H1 (cell line): ENCODE data around the gene PLCB1.

ENCODE experiments used
- GTF2F1 ChIP-seq: IDR thresholded peaks from 2 replicates; pipeline ENCODE4 v1.6.1; 2012; ENCODE audit warnings: low read depth, low read length, improper control_type of control experiment, borderline replicate concordance
- HDAC2 ChIP-seq, 2 experiments: fragments of 300-600 bp in 1 of 2; sonication (generic) in 1 of 2; IDR thresholded peaks; 2 replicates each; pipeline ENCODE4 v1.6.1; 2011 to 2012; ENCODE audit warnings: low read depth in 2 of 2, low read length in 2 of 2, mild to moderate bottlenecking in 2 of 2, moderate library complexity in 2 of 2, borderline replicate concordance in 1 of 2, inconsistent platforms in 1 of 2
- KDM1A ChIP-seq: fragments of 200-600, 300-600 bp; sonication (generic); IDR thresholded peaks from 2 replicates; pipeline ENCODE4 v1.7.1; 2016; ENCODE audit warnings: mild to moderate bottlenecking, low read length, borderline replicate concordance
- POLR2A ChIP-seq, 2 experiments: IDR thresholded peaks; 1 replicate in 1 of 2; 2 replicates in 1 of 2; pipeline ENCODE4 v1.6.1; 2011; ENCODE audit warnings: low read depth in 2 of 2, low read length in 2 of 2, mild to moderate bottlenecking in 2 of 2; ENCODE audit errors: control extremely low read depth in 1 of 2
- SP2 ChIP-seq: IDR thresholded peaks from 2 replicates; pipeline ENCODE4 v1.6.1; 2012; ENCODE audit warnings: mild to moderate bottlenecking, low read length, inconsistent platforms
- TF ChIP-seq, protein P1 (sequence below), 3 experiments: IDR thresholded peaks; 1 replicate in 2 of 3; 2 replicates in 1 of 3; pipeline versions ENCODE4 v1.5.1 to v1.6.1; 2011; ENCODE audit warnings: low read length in 3 of 3, mild to moderate bottlenecking in 3 of 3, inconsistent platforms in 2 of 3, low read depth in 1 of 3, moderate library complexity in 1 of 3; ENCODE audit not compliant: insufficient read depth in 1 of 3; ENCODE audit errors: control extremely low read depth in 1 of 3

DNA sequence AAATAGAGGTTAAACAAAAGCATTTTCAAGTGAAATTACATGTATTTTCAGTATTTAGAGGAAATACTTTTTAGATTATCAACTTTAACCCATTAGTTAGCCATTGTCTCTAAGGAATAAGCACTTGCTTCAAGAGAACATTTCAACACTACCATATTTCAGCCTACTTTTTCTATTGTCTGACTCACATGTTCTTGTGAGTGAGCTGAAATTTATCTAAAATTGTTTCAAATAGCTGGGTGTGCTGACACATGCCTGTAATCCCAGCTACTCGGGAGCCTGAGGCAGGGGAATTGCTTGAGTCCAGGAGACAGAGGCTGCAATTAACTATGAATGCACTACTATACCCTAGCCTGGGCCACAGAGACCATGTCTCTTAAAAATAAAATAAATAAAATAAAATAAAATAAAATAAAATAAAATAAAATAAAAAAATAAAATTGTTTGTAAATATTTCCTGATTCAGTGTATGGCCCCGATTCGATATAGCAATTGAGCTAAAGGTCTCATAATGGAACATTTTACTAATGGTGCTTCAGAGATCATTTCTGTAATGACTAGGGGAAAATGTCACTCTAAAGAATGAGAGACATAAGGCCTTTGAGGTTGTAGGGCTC lies 612.3 kb downstream of the PLCB1 start:
- TF ChIP-seq HDAC2 (IDR thresholded peaks at IDR 0.05; ENCODE audit: borderline replicate concordance in 1 of 2, low read depth in 2 of 2, low read length in 2 of 2), result no peak
- TF ChIP-seq SP2, result no peak
- TF ChIP-seq KDM1A, result no peak
- TF ChIP-seq, protein P1, sequence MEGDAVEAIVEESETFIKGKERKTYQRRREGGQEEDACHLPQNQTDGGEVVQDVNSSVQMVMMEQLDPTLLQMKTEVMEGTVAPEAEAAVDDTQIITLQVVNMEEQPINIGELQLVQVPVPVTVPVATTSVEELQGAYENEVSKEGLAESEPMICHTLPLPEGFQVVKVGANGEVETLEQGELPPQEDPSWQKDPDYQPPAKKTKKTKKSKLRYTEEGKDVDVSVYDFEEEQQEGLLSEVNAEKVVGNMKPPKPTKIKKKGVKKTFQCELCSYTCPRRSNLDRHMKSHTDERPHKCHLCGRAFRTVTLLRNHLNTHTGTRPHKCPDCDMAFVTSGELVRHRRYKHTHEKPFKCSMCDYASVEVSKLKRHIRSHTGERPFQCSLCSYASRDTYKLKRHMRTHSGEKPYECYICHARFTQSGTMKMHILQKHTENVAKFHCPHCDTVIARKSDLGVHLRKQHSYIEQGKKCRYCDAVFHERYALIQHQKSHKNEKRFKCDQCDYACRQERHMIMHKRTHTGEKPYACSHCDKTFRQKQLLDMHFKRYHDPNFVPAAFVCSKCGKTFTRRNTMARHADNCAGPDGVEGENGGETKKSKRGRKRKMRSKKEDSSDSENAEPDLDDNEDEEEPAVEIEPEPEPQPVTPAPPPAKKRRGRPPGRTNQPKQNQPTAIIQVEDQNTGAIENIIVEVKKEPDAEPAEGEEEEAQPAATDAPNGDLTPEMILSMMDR (IDR thresholded peaks at IDR 0.05; ENCODE audit: control extremely low read depth in 1 of 3, insufficient read depth in 1 of 3, low read depth in 1 of 3, low read length in 3 of 3), result no peak
- TF ChIP-seq GTF2F1, result no peak
- TF ChIP-seq POLR2A (IDR thresholded peaks at IDR 0.05; ENCODE audit: control extremely low read depth in 1 of 2, low read depth in 2 of 2, low read length in 2 of 2), result no peak
